HCT116 (cell line): ENCODE results near the gene FGFR3. TPM values are rescaled to one million over a fixed set of nuclear protein-coding genes. Genes with fewer than 3 reads are reported as not detected.

Experiments
- ATAC-seq: fragments of 200-7000 bp; cut with Tn5 transposase; 2 replicates; pipeline ENCODE4 v1.9.1; 2020; ENCODE audit warnings: mild to moderate bottlenecking, moderate library complexity
- BruUV-seq: library from RNA; stranded (reverse); fragments of 400-500 nt; replicated peaks from 2 replicates; lab custom pipeline; 2021; lab: Mats Ljungman, UMichigan
- CTCF ChIA-PET: fragments of 300-600 bp; sonication (Branson Sonifier 250); formaldehyde crosslinking; loops from one replicate; lab custom pipeline; 2021; ENCODE audit warnings: antibody characterized with exemption; lab: Charles Lee
- POLR2A ChIA-PET: fragments of 300-600, 350-600 bp; sonication (Branson Sonifier 250); formaldehyde crosslinking; loops from one replicate; lab custom pipeline; 2021; ENCODE audit warnings: antibody characterized with exemption; lab: Charles Lee
- RAD21 ChIA-PET, 2 experiments: fragments of 300-600 bp; sonication (Branson Sonifier 250); formaldehyde crosslinking; loops; one replicate each; lab custom pipeline; 2023; ENCODE audit warnings: low total read pairs in 2 of 2; ENCODE audit not compliant: uncharacterized antibody in 2 of 2, unreplicated experiment in 2 of 2, low non-redundant PET in 1 of 2; lab: Charles Lee
- DNase-seq: peaks from one replicate; pipeline ENCODE4 v3.0.0-alpha.2; 2010; ENCODE audit warnings: low read depth, low spot score
- H2AFZ ChIP-seq: fragments of 200-600 bp; shearing (Covaris generic), sonication (generic); 2 replicates; pipeline ENCODE4 v1.6.1; 2017; ENCODE audit warnings: low read depth, mixed run types, mixed read lengths, antibody characterized with exemption, low read length; ENCODE audit not compliant: poor library complexity, severe bottlenecking
- H3K27ac ChIP-seq: 2 replicates; pipeline ENCODE4 v1.5.1; 2012; ENCODE audit warnings: low read depth, low read length
- H3K27me3 ChIP-seq: fragments of 200-600 bp; sonication (generic); 2 replicates; pipeline ENCODE4 v1.6.1; 2016; ENCODE audit warnings: mixed run types, low read length, mixed read lengths; ENCODE audit not compliant: insufficient read depth
- H3K36me3 ChIP-seq, 2 experiments: fragments of 200-500 bp in 1 of 2; fragments of 200-600 bp in 1 of 2; sonication (Bioruptor generic) in 1 of 2; sonication (generic) in 1 of 2; 2 replicates each; pipeline versions ENCODE4 v1.5.1 to v1.6.1; 2014 to 2016; ENCODE audit warnings: low read length in 2 of 2, inconsistent platforms in 1 of 2, mixed read lengths in 1 of 2, mixed run types in 1 of 2; ENCODE audit not compliant: insufficient read depth in 2 of 2, control insufficient read depth in 1 of 2
- H3K4me1 ChIP-seq, 2 experiments: fragments of 200-600 bp in 1 of 2; sonication (generic) in 1 of 2; 2 replicates each; pipeline versions ENCODE4 v1.5.1 to v1.6.1; 2012 to 2017; ENCODE audit warnings: low read length in 2 of 2, inconsistent platforms in 1 of 2, mild to moderate bottlenecking in 1 of 2, mixed read lengths in 1 of 2, mixed run types in 1 of 2, moderate library complexity in 1 of 2; ENCODE audit not compliant: insufficient read depth in 2 of 2, control insufficient read depth in 1 of 2
- H3K4me2 ChIP-seq: fragments of 200-600 bp; sonication (generic); 2 replicates; pipeline ENCODE4 v1.6.1; 2017; ENCODE audit warnings: mixed run types, low read length, mixed read lengths
- H3K4me3 ChIP-seq, 2 experiments: fragments of 200-600 bp in 1 of 2; sonication (generic) in 1 of 2; replicated peaks in 1 of 2; 2 replicates each; pipeline ENCODE4 v1.5.1; 2011 to 2016; ENCODE audit warnings: low read length in 2 of 2, control low read depth in 1 of 2, low read depth in 1 of 2, mild to moderate bottlenecking in 1 of 2, mixed read lengths in 1 of 2, mixed run types in 1 of 2
- H3K79me2 ChIP-seq: fragments of 200-600 bp; sonication (generic); 2 replicates; pipeline ENCODE4 v1.6.1; 2017; ENCODE audit warnings: mild to moderate bottlenecking, mixed run types, low read length, moderate library complexity, mixed read lengths; ENCODE audit not compliant: insufficient read depth
- H3K9ac ChIP-seq: fragments of 200-600 bp; sonication (generic); 2 replicates; pipeline ENCODE4 v1.6.1; 2016; ENCODE audit warnings: low read length, mixed read lengths
- H3K9me2 ChIP-seq: fragments of 200-600 bp; sonication (generic), shearing (Covaris generic); 2 replicates; pipeline ENCODE4 v1.6.1; 2017; ENCODE audit warnings: mixed run types, mild to moderate bottlenecking, moderate library complexity; ENCODE audit not compliant: insufficient read depth
- H3K9me3 ChIP-seq, 2 experiments: fragments of 200-500 bp in 1 of 2; fragments of 200-600 bp in 1 of 2; sonication (Bioruptor generic) in 1 of 2; sonication (generic) in 1 of 2; 2 replicates each; pipeline ENCODE4 v1.6.1; 2014 to 2017; ENCODE audit warnings: low read length in 2 of 2, mixed read lengths in 2 of 2, inconsistent platforms in 1 of 2, low read depth in 1 of 2, mild to moderate bottlenecking in 1 of 2, mixed run types in 1 of 2, moderate library complexity in 1 of 2; ENCODE audit not compliant: control insufficient read depth in 1 of 2, insufficient read depth in 1 of 2
- H4K20me1 ChIP-seq: fragments of 200-600 bp; sonication (generic), shearing (Covaris generic); 2 replicates; pipeline ENCODE4 v1.6.1; 2017; ENCODE audit warnings: mixed run types, mild to moderate bottlenecking, moderate library complexity; ENCODE audit not compliant: insufficient read depth
- CBX3 ChIP-seq: IDR thresholded peaks from 2 replicates; pipeline ENCODE4 v1.6.1; 2012; ENCODE audit warnings: low read depth
- CEBPB ChIP-seq: IDR thresholded peaks from 2 replicates; pipeline ENCODE4 v1.6.1; 2012; ENCODE audit warnings: low read depth
- SIN3A ChIP-seq: IDR thresholded peaks from 2 replicates; pipeline ENCODE4 v1.6.1; 2012; ENCODE audit warnings: low read depth
- SRF ChIP-seq: IDR thresholded peaks from 2 replicates; pipeline ENCODE4 v1.6.1; 2012; ENCODE audit warnings: low read depth
- intact Hi-C: fragments of 100-400 bp; cut with micrococcal nuclease; formaldehyde crosslinking; loops from 2 replicates; pipeline ENCODE4 v1.10.0; 2022
- total RNA-seq: library from RNA; stranded (reverse); gene quantifications from one replicate; pipeline ENCODE4 v1.2.1, GENCODE V29; 2021; ENCODE audit not compliant: unreplicated experiment
- TF ChIP-seq, protein P1 (sequence below), 3 experiments: fragments of 200-600 bp in 1 of 3; sonication (generic) in 1 of 3; IDR thresholded peaks in 2 of 3; conservative IDR thresholded peaks in 1 of 3; 2 replicates each; pipeline ENCODE4 v1.5.1; 2012 to 2017; ENCODE audit warnings: low read depth in 2 of 3, low read length in 2 of 3, antibody characterized with exemption in 1 of 3, borderline replicate concordance in 1 of 3, control low read depth in 1 of 3, mild to moderate bottlenecking in 1 of 3, mixed read lengths in 1 of 3, mixed run types in 1 of 3, moderate library complexity in 1 of 3; ENCODE audit not compliant: insufficient read depth in 1 of 3

Gene FGFR3
- total RNA-seq, 1 experiment from 2014 or later = 31.7 TPM

DNA sequence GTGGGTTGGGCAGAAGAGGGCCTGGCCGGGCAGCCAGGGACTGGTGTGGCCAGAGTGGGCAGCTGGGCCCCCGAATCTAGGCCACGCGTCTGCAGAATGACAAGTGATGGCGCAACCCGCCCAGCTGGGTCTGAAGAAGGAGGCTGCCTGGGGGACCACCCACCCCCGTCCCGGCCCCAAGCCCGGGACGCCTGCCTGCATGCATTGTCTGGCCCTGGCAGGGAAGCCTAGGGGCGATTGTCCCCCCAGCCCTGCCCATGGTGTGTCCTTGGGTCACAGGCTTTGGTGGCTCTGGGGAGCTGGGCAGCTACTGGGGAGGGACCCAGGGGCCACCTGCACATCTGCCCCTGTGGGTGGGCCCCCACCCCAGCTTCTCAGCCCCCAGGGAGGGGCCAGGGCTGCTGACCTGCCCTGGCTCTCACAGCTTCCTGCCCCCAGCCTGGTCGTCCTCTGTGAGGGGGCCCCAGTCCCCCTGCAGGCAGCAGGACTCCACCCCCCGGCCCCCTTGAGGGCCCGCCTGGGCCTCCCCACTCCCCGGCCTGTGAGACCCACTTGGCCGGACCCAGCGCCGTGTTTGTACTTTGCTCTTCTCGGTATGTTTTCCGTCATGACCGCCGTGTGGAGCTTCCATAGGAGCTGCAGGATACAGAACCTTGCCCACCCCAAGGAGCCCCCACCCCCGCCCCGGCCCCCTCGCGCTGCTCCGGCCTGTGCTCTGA lies 4.9 kb downstream of the FGFR3 start:
- Histone ChIP-seq H3K9me3 (no peaks in the 10 kb centered on the region), H2AFZ (no peak overlapping the region), H3K27me3 (no peaks in the 10 kb centered on the region), H3K36me3 (peaks cover 0 to 4% of the 10 kb centered on the region in 2 experiments; a peak in 1 of 4 replicates), H4K20me1 (no peaks in the 10 kb centered on the region), H3K4me2 (no peak overlapping the region), H3K27ac (no peak overlapping the region; the same call in 1 of the 2 replicates), H3K9ac (no peak overlapping the region), H3K9me2 (no peaks in the 10 kb centered on the region), H3K4me3 (no peak overlapping the region), H3K79me2 (peaks cover 15% of the 10 kb centered on the region; the same call in 1 of the 2 replicates), H3K4me1 (peaks cover 6 to 14% of the 10 kb centered on the region in 2 experiments; a peak in 3 of 4 replicates)
- ATAC-seq (no peak), DNase-seq (no peak)
- intact Hi-C loops = no loop called here
- TF ChIP-seq CEBPB (no peak), CBX3 (no peak), SRF (no peak), SIN3A (no peak)
- TF ChIP-seq, protein P1, sequence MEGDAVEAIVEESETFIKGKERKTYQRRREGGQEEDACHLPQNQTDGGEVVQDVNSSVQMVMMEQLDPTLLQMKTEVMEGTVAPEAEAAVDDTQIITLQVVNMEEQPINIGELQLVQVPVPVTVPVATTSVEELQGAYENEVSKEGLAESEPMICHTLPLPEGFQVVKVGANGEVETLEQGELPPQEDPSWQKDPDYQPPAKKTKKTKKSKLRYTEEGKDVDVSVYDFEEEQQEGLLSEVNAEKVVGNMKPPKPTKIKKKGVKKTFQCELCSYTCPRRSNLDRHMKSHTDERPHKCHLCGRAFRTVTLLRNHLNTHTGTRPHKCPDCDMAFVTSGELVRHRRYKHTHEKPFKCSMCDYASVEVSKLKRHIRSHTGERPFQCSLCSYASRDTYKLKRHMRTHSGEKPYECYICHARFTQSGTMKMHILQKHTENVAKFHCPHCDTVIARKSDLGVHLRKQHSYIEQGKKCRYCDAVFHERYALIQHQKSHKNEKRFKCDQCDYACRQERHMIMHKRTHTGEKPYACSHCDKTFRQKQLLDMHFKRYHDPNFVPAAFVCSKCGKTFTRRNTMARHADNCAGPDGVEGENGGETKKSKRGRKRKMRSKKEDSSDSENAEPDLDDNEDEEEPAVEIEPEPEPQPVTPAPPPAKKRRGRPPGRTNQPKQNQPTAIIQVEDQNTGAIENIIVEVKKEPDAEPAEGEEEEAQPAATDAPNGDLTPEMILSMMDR (IDR thresholded peaks at IDR 0.05 in 2 of 3, conservative IDR thresholded peaks at IDR 0.05 in 1 of 3; ENCODE audit: borderline replicate concordance in 1 of 3, insufficient read depth in 1 of 3, low read depth in 2 of 3, low read length in 2 of 3) = no peak
- RAD21 ChIA-PET = no interaction called here
- BruUV-seq = no TSS peak
- POLR2A ChIA-PET = no interaction called here
- CTCF ChIA-PET = no interaction called here
